AG04450 (cell line): ENCODE results near the gene SLFN11. TPM values are rescaled to one million over a fixed set of nuclear protein-coding genes. Genes with fewer than 3 reads are reported as not detected.

ENCODE experiments used
- CTCF ChIA-PET: fragments of 300-600, 350-600 bp; formaldehyde crosslinking; extraction: SDS; loops from one replicate; lab custom pipeline; 2022; ENCODE audit warnings: antibody characterized with exemption, inconsistent platforms; lab: Charles Lee
- POLR2A ChIA-PET: fragments of 350-600 bp; formaldehyde crosslinking; extraction: SDS; loops from one replicate; lab custom pipeline; 2021; ENCODE audit warnings: antibody characterized with exemption, inconsistent platforms; lab: Yijun Ruan, JAX
- DNase-seq: peaks from one replicate; pipeline ENCODE4 v3.0.0-alpha.2; 2011; ENCODE audit warnings: low read depth, low spot score
- H3K27ac ChIP-seq: one replicate; pipeline ENCODE4 v1.5.1; 2012; ENCODE audit warnings: low read depth, low read length, control low read depth
- H3K27me3 ChIP-seq: one replicate; pipeline ENCODE4 v1.6.0; 2012; ENCODE audit warnings: low read length; ENCODE audit not compliant: control insufficient read depth, insufficient read depth
- H3K4me3 ChIP-seq: 2 replicates; pipeline ENCODE4 v1.5.1; 2011; ENCODE audit warnings: mild to moderate bottlenecking, low read depth, low read length, control low read depth
- H3K9me3 ChIP-seq: 2 replicates; pipeline ENCODE4 v1.5.1; 2012; ENCODE audit warnings: low read length; ENCODE audit not compliant: control insufficient read depth, insufficient read depth
- CTCF ChIP-seq: IDR thresholded peaks from 2 replicates; pipeline ENCODE4 v1.5.1; 2011; ENCODE audit warnings: low read depth, low read length, control low read depth, inconsistent platforms
- polyA plus RNA-seq: library from polyadenylated mRNA; depleted of rRNA; stranded (reverse); fragments of >200 nt; gene quantifications from 2 replicates; pipeline ENCODE4 v1.2.3, GENCODE V29; 2011

Gene SLFN11
- polyA plus RNA-seq, 1 experiment = 73.2 TPM

- DNase-seq = no peak
- peaks cover 4% of the 10 kb centered on the region; the same call in 1 of the 2 replicates for H3K9me3 ChIP-seq
- no peaks in the 10 kb centered on the region for H3K27me3 ChIP-seq
- CTCF ChIA-PET = no interaction called here
- H3K4me3 ChIP-seq = no peak overlapping the region
- TF ChIP-seq CTCF = no peak
- H3K27ac ChIP-seq = no peak overlapping the region
- POLR2A ChIA-PET = no interaction called here
These were observed 16.7 kb upstream of the SLFN11 start for GRCh38 chr17:35390156-35390555.

GRCh38 chr17:35387496-35387895, 14.1 kb upstream of the SLFN11 start:
- H3K27ac ChIP-seq = no peak overlapping the region
- no peak for TF ChIP-seq CTCF
- DNase-seq = no peak
- CTCF ChIA-PET = no interaction called here
- H3K9me3 ChIP-seq = peaks cover 4% of the 10 kb centered on the region; the same call in 1 of the 2 replicates
- peaks cover 2% of the 10 kb centered on the region for H3K27me3 ChIP-seq
- POLR2A ChIA-PET = no interaction called here
- no peak overlapping the region for H3K4me3 ChIP-seq

DNA sequence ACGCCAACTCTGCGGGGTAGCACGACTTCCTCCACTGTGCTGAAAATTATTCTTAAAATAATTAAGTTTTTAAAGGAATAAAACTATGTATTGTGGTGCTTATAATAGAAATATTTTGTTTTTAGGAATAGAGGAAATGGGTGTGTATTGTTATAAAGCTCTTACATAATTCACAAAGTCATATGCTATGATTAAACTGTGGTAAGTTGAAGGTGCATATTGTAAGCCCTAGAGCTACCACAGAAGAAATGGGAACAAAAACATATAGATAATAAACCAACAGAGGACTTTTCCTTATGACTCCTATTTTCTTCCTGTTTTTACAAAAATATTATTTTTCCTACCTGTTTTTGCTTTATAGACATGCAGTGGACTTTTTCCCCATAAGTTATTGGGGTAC, 4.3 kb upstream of the SLFN11 start:
- no peaks in the 10 kb centered on the region for H3K27me3 ChIP-seq
- no peak for DNase-seq
- ChIA-PET CTCF (no interaction called here), POLR2A (no interaction called here)
- H3K27ac ChIP-seq = no peak overlapping the region
- no peaks in the 10 kb centered on the region; the same call in 1 of the 2 replicates for H3K9me3 ChIP-seq
- H3K4me3 ChIP-seq = no peak overlapping the region
- TF ChIP-seq CTCF = no peak

GRCh38 chr17:35377068-35377467, 3.6 kb upstream of the SLFN11 start:
- Histone ChIP-seq H3K4me3 (no peak overlapping the region), H3K27ac (no peak overlapping the region), H3K27me3 (no peaks in the 10 kb centered on the region), H3K9me3 (no peaks in the 10 kb centered on the region; the same call in 1 of the 2 replicates)
- ChIA-PET POLR2A (no interaction called here), CTCF (interaction anchor here (1.1 kb wide), 1 partner anchor 10 kb away, joined by 3 read pairs; no protein-coding TSS in a partner anchor)
- TF ChIP-seq CTCF = no peak
- DNase-seq = no peak

GRCh38 chr17:35376245-35376644, 2.8 kb upstream of the SLFN11 start:
- POLR2A ChIA-PET = no interaction called here
- CTCF ChIA-PET = interaction anchor here (1.1 to 2.0 kb wide), 3 partner anchors 9 to 65 kb away, joined by 3 to 6 read pairs (median 4); no protein-coding TSS in a partner anchor
- TF ChIP-seq CTCF = no peak
- no peak overlapping the region for H3K4me3 ChIP-seq
- H3K27ac ChIP-seq = no peak overlapping the region
- no peaks in the 10 kb centered on the region for H3K27me3 ChIP-seq
- no peak for DNase-seq
- H3K9me3 ChIP-seq = no peaks in the 10 kb centered on the region; the same call in 1 of the 2 replicates
